ENCODE measurements around the gene TADA3. TPM values are rescaled to one million over a fixed set of nuclear protein-coding genes. Genes with fewer than 3 reads are reported as not detected.

Gene TADA3
- total and polyA plus RNA-seq, 2 donors (not counting 3 experiments of a cell fraction or from before 2014, with no cell fraction given), result 27.8 to 31.0 TPM

- intact Hi-C loops (cut with micrococcal nuclease) (loop anchor here (1.0 kb wide), 1 partner anchor 9 kb away; no protein-coding TSS in a partner anchor), dilution Hi-C loops (cut with MboI; ENCODE audit: extremely low pct_ligation_motif_present, low sequenced_read_pairs) (no loop called here)
- H3K4me3 ChIP-seq (replicated peaks in 1 of 3; ENCODE audit: insufficient read depth in 1 of 3, low read depth in 1 of 3, low read length in 3 of 3), result no peak overlapping the region
- H3K27me3 ChIP-seq (ENCODE audit: control insufficient read depth in 2 of 2, insufficient read depth in 2 of 2, low read length in 2 of 2), result no peaks in the 10 kb centered on the region
- no peaks in the 10 kb centered on the region for H3K9me1 ChIP-seq (replicated peaks; ENCODE audit: control insufficient read depth, extremely low read depth, insufficient read depth, low read length)
- H3K4me1 ChIP-seq (ENCODE audit: control insufficient read depth, extremely low read depth, insufficient read depth, low read length), result peaks cover 19% of the 10 kb centered on the region
- H3K27ac ChIP-seq (ENCODE audit: insufficient read depth, low read depth, low read length), result peak overlapping the region; percentile 50
- TF ChIP-seq EZH2 (IDR thresholded peaks at IDR 0.05; ENCODE audit: borderline replicate concordance, low read depth, low read length, severe bottlenecking), result no peak
- TF ChIP-seq JUN (IDR thresholded peaks at IDR 0.05; ENCODE audit: borderline replicate concordance, insufficient read depth, insufficient read length, low read depth), result no peak
- TF ChIP-seq, protein P1, sequence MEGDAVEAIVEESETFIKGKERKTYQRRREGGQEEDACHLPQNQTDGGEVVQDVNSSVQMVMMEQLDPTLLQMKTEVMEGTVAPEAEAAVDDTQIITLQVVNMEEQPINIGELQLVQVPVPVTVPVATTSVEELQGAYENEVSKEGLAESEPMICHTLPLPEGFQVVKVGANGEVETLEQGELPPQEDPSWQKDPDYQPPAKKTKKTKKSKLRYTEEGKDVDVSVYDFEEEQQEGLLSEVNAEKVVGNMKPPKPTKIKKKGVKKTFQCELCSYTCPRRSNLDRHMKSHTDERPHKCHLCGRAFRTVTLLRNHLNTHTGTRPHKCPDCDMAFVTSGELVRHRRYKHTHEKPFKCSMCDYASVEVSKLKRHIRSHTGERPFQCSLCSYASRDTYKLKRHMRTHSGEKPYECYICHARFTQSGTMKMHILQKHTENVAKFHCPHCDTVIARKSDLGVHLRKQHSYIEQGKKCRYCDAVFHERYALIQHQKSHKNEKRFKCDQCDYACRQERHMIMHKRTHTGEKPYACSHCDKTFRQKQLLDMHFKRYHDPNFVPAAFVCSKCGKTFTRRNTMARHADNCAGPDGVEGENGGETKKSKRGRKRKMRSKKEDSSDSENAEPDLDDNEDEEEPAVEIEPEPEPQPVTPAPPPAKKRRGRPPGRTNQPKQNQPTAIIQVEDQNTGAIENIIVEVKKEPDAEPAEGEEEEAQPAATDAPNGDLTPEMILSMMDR (IDR thresholded peaks at IDR 0.05; ENCODE audit: extremely low read depth in 1 of 2, insufficient read depth in 1 of 2, low read depth in 1 of 2, low read length in 2 of 2), result no peak
- TF ChIP-seq, protein P2, sequence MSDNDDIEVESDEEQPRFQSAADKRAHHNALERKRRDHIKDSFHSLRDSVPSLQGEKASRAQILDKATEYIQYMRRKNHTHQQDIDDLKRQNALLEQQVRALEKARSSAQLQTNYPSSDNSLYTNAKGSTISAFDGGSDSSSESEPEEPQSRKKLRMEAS (IDR thresholded peaks at IDR 0.05; ENCODE audit: insufficient read depth, insufficient read length), result no peak
- TF ChIP-seq GATA2 (IDR thresholded peaks at IDR 0.05; ENCODE audit: insufficient read depth, insufficient read length, low read depth, low read length), result no peak
- TF ChIP-seq POLR2A (IDR thresholded peaks at IDR 0.05; ENCODE audit: low read depth, low read length), result no peak
- no peak for TF ChIP-seq MYC (IDR thresholded peaks at IDR 0.05; ENCODE audit: low read depth, low read length)
- no peak for TF ChIP-seq POLR2AphosphoS5 (IDR thresholded peaks at IDR 0.05; ENCODE audit: insufficient read depth, low read depth, low read length)
- TF ChIP-seq FOS (IDR thresholded peaks at IDR 0.05; ENCODE audit: borderline replicate concordance, insufficient read depth, low read length), result no peak
- DNase-seq (ENCODE audit: low read depth, low spot score) (no peak), FAIRE-seq (no peak)
- H3K79me2 ChIP-seq (ENCODE audit: control insufficient read depth, insufficient read depth, low read length), result peaks cover 3% of the 10 kb centered on the region
- peaks cover 4 to 12% of the 10 kb centered on the region in 2 experiments for H3K36me3 ChIP-seq (ENCODE audit: control insufficient read depth in 2 of 2, extremely low read depth in 1 of 2, insufficient read depth in 2 of 2, low read length in 2 of 2)
- CTCF ChIA-PET, result interaction anchor here (1.0 to 1.5 kb wide), 4 partner anchors 8 to 77 kb away, joined by 3 to 6 read pairs (median 4); no protein-coding TSS in a partner anchor
- no peaks in the 10 kb centered on the region for H4K20me1 ChIP-seq (replicated peaks; ENCODE audit: control insufficient read depth, extremely low read depth, insufficient read depth, low read length)
- no peak overlapping the region for H2AFZ ChIP-seq (ENCODE audit: low read depth, low read length)
- no peaks in the 10 kb centered on the region for H3K9me3 ChIP-seq (replicated peaks; ENCODE audit: control insufficient read depth, insufficient read depth, low read length)
- H3K9ac ChIP-seq (replicated peaks; ENCODE audit: extremely low read depth, insufficient read depth, low read length), result no peak overlapping the region
- H3K4me2 ChIP-seq (ENCODE audit: insufficient read depth, low read length), result no peak overlapping the region
- POLR2A ChIA-PET, result no interaction called here
- BruUV-seq (replicated peaks), result no TSS peak
Measured at GRCh38 chr3:9838856-9839255, 46.6 kb upstream of the TADA3 start.
